NOMO-1 (cell line): ENCODE measurements around the gene NFKB1.

Experiments
- DNase-seq, 2 experiments: peaks; one replicate each; lab custom pipeline; 2025; ENCODE audit not compliant: unreplicated experiment in 2 of 2; lab: John Stamatoyannopoulos, UW

Gene NFKB1

GRCh38 chr4:102620697-102621497 is 119.7 kb downstream of the NFKB1 start:
- peak; percentile 2 to 49 for DNase-seq

GRCh38 chr4:102623622-102624021 is 122.5 kb downstream of the NFKB1 start:
- no peak for DNase-seq

DNA sequence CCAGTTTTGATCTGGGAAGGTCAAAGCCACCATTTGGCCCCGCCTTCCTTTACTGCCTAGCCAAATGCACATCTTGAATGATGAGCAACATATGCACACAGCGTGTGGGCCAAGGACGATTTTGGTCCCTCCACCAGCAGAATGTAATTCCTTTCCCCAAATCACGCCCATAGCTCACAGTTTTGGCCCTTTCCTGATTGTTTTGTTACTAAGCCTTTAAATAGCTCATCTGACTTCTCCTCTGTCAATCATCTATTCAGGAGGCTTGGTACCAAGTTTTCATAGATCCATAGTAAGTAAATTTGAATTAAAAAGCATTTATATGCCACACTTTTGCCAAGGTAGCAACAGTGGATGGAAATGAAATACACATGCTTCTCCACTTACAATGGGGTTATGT is 123.3 kb downstream of the NFKB1 start:
- DNase-seq, result no peak

DNA sequence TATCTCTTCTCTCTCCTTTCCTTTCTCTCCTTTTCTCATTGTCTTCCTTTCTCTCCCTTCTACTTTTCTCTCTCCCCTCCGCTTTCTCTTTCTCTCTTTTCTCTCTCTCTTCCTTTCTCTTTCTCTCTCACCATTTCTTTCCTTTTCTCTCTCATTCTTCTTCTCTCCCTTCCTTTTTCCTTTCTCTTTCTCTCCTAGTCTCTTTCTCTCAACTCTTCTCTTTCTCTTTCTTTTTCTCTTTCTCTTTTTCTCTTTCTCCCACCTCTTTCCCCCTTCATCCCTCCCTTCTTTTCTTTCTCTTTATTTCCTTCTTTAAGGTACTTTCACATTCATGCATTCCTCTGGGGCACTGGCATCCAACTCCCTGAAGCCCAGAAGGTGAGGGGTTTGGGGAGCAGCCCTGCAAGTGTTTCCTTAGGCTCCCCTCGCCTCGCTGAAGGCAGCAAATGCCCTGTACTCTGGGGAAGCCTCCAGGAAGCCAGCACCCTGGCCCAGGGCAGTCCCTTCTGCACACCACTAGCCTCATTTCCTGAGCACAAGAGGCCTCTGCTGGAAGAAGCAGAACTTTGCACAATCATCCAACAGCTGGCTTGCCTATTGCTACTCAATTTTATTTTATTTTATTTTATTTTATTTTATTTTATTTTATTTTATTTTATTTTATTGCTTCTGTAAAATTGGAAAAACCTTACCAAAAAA is 124.2 kb downstream of the NFKB1 start:
- DNase-seq, result peak; percentile 61 to 65

- DNase-seq, result no peak
These were observed 126.8 kb downstream of the NFKB1 start for GRCh38 chr4:102627831-102628523.

GRCh38 chr4:102629673-102630072 is 128.5 kb downstream of the NFKB1 start:
- no peak for DNase-seq

- DNase-seq, result no peak
These were observed 130.5 kb downstream of the NFKB1 start for GRCh38 chr4:102631616-102632015.

DNA sequence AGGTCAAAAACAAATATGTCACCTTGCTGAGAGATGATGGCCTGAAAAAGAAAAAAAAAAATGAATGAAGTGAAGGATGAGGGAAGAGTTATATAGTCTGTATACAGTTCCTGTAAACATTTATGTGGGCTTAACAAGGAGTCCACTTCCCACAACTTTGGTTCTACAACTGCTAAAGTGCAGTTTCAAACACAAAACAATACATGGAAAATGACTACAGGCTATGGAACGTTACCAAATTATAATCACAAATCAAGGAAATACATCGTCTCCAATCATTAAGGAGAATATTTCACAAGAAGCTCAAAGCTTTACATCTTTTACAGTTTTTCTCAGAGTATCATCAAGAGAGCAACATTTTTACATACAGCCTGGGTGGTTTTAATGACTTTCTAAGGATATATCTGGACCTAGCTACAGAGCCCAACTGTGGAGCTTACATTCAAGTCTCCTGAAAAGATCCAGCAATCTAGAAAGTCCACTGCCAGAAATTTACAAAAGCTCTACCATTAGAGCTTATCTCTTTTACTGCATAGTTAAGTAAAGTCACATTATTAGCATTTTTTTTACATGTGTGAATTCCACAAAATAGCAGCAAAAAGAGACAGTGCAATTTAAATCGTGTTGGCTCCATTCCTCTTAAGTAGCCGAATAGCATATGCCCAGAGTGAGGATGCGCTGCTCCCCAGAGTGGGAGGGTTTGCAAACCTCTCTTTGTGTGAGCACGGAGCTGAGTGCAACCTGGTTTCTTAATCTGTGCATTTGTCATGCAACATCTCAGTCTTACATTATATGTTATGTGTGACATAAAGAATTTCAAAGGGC is 131.3 kb downstream of the NFKB1 start:
- DNase-seq, result no peak

GRCh38 chr4:102633100-102633499 is 131.9 kb downstream of the NFKB1 start:
- no peak for DNase-seq

DNA sequence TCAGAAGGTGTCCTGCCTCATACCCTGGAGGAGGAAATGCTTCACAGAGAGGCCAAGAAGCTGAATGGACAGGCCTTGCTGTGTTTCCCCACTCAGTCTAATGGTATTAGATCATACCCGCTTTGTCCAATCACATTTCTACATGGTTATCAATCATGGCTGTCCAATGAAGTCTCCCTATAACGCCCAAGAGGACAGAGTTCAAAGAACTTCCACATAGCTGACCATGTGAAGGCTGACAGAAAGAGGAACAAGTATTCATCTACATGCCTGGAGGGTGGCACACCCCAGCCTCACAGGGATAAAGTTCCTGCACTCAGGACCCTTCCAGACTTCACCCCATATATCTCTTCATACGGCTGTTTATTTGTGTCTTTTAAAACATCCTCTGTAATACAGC is 136.2 kb downstream of the NFKB1 start:
- no peak for DNase-seq

- DNase-seq, result no peak
These were observed 137.5 kb downstream of the NFKB1 start for GRCh38 chr4:102638621-102639020.

DNA sequence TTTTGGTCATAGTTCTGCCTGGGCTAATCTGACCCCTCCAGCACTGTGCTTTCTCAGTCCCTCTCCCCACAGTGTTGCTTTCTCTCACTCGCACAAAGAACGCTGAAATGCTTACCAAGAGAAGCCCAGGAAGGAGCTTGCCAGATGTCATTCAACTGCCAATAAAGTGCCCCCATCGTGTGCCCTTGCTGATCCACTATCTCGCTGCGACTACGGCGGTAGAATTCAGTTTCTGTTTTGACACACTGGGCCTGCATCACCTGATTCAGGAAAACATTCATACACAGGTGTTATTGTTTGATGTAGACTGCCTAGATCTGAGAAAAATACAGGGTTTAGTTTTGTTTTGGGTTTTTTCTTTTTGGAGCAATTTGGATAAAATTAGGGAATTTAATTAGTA is 138.4 kb downstream of the NFKB1 start:
- no peak for DNase-seq

GRCh38 chr4:102640669-102641068 is 139.5 kb downstream of the NFKB1 start:
- no peak for DNase-seq

DNA sequence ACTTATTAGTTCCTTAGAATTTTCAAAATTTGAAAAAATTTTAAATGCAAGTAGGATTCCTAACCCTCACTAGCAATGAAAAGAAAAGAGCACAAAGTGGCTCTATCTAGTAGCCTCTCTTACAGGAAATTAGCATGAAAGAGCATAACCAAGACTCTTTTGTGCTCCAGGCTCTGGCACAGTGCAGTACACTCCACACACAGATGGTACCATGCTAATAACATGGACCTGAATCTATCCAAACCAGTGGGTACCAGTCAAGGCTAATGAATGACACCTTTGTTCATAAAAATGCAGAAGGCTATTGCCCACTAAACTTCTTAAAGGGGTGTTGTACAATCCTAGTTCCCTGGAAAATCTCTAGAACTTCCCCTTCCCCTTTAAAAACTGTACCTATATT is 140.6 kb downstream of the NFKB1 start:
- DNase-seq, result no peak

DNA sequence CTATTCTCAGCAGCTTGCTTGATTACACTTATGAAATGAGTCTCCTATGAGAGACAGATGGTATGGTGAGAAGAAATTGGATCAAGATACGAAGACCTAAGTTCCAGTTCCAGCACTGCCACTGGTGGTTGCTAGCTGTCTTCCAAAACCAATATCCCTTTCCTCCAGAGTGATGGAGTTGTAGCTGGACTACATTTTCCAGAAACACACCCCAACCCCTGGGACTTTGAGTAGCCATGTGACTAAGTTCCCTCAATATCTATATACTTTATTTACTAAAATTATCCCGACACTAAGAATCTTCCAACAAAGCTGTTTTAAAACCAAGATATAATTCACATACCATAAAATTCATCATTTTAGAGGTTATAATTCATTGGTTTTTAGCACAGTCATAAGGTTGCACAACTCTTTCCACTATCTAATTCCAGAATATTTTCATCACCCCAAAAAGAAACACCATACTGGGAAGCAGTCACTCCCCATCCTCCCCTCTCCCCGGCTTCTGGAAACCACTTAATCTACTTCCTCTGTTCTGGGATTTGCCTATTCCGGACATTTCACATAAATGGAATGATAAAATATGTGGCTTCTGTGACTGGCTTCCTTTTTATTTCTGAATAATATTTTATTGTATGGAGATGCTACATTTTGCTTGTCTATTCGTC is 141.6 kb downstream of the NFKB1 start:
- DNase-seq, result no peak

DNA sequence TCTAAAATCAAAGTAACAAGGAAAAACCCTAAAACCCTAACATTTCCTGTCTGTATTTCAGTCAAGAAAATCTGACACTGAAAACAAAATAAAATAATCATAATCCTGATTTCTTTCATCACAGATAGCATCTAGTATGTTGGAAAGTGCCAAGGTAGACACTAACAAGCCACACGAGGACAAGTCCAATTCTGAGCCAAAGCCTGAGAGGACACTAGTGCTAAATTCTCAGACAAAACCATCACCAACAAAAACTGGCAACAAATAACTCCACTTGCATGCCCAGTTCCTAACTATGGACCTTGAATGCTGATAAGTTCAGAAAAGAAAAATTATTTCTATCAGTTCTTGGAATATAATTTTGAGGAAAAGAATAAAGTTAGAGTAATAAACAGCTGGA is 146.0 kb downstream of the NFKB1 start:
- no peak for DNase-seq

GRCh38 chr4:102657206-102657605 is 156.0 kb downstream of the NFKB1 start:
- DNase-seq, result peak in 1 of 2 experiments; percentile 4

DNA sequence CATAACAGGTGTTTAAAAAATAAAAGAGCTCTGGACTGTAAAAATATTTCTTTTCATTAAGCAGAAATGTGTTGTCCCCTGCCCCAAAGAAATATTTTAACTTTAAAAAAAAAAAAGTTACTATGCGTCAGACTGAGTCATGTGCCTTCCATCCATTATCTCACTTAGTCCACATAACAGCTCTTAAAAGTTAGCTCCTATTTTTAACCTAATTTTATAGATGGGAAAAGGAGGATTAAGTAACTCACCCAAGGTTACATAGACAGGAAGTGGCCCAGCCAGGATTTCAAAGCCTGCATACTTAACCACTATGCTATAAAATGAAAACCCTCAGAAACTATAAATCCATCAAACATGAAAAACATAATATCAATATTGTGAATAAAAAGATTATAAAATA is 161.9 kb downstream of the NFKB1 start:
- peak; percentile 34 to 67 for DNase-seq

DNA sequence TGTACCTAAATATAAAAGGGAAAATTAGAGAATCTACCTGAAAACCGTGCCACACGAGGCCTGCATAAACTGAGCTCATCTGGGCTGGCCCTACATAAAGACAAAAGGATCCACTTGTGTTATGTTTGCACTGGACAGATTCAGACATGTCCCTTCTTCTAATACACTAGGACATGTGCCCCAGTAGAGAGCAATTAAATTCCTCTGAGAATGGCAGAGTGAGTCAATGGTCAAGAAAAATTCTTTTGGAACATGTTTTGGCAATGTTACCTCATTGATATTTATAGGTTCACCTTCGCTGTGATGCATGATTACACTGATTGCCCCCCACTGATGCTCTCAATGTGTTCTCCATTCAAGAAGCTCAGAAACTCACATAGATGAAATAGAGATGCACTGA is 164.4 kb downstream of the NFKB1 start:
- DNase-seq, result no peak
